ENCODE data around the gene CTNNBL1.

GRCh38 chr20:37650661-37651060 is 43.2 kb upstream of the CTNNBL1 start:
- TF ChIP-seq CTCF (IDR thresholded peaks at IDR 0.05) (no peak), POLR2A (IDR thresholded peaks at IDR 0.05) (no peak)

Data from uterus (tissue), 2 donors.